HL-60 (cell line): Measurements from ENCODE around the gene SSR2.
A peak's percentile ranks its signal among the peaks of the same experiment; 100 is the strongest.

Experiments
- DNase-seq, 2 experiments: peaks; one replicate each; pipeline ENCODE4 v3.0.0-alpha.2; 2010 to 2020; ENCODE audit warnings: low read depth in 1 of 2, low spot score in 1 of 2
- H3K27ac ChIP-seq: fragments of 250-450 bp; sonication (Bioruptor Pico); replicated peaks from 2 replicates; pipeline ENCODE4 v1.5.1; 2020; ENCODE audit warnings: mild to moderate bottlenecking, moderate library complexity
- H3K27me3 ChIP-seq: fragments of 250-450 bp; sonication (Bioruptor Pico); 2 replicates; pipeline ENCODE4 v1.5.1; 2021; ENCODE audit warnings: mild to moderate bottlenecking, moderate library complexity; ENCODE audit not compliant: insufficient read depth, poor library complexity, severe bottlenecking
- H3K4me3 ChIP-seq: replicated peaks from 2 replicates; pipeline ENCODE4 v1.5.1; 2011; ENCODE audit warnings: mild to moderate bottlenecking, control low read depth, low read length; ENCODE audit not compliant: insufficient read depth
- GABPA ChIP-seq: IDR thresholded peaks from 2 replicates; pipeline ENCODE4 v1.6.1; 2012; ENCODE audit warnings: low read depth
- POLR2AphosphoS5 ChIP-seq: IDR thresholded peaks from 2 replicates; pipeline ENCODE4 v1.6.1; 2012; ENCODE audit warnings: low read depth
- SPI1 ChIP-seq: IDR thresholded peaks from 2 replicates; pipeline ENCODE4 v1.6.1; 2012; ENCODE audit warnings: low read depth, mild to moderate bottlenecking, borderline replicate concordance
- TF ChIP-seq, protein P1 (sequence below): IDR thresholded peaks from one replicate; pipeline ENCODE4 v1.5.1; 2011; ENCODE audit warnings: low read length, control low read depth, inconsistent platforms; ENCODE audit not compliant: insufficient read depth
- TF ChIP-seq, protein P2 (sequence below): IDR thresholded peaks from 2 replicates; pipeline ENCODE4 v1.6.1; 2012; ENCODE audit warnings: low read depth; ENCODE audit not compliant: insufficient replicate concordance

Gene SSR2

DNA sequence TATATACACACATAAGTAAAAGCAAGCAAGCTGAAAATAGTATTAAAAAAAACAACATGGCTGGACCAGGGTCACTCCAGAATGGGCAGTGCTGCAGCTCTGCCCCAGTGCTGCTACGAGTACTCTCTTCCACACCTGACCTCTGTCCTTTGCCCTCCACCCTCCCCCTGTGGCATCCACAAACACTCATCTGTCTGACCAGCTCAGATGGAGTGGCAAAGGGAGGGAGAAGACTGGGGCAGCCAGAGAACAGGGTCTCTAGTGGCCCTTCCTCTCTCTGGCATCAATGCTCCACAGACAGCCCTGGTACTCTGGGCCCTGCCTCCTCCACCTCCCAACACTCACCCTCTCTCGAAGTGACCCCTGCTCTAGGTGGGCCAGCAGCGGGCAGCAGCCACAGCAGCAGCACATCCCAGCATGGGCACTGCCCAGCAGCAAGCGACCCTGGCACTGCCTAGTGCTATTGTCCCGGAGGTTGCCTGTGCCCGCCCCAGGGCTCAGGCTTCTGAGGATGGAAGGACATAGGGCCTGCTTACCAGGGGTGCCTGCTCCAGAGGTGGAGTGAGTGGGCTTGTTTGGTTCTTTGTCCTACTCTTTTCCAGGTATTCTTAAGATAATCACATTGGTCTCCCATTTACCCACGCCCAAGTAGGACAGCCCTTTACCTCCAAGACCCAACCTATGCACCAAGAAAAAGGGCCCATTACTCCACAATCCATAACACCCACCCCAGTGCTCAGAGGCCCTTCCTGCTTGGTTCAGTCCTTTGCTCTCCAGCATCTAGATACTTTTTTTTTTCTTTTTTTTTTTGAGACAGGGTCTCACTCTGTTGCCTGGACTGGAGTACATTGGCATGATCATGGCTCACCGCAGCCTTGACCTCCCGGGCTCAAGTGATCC, 48.6 kb downstream of the SSR2 start:
- Histone ChIP-seq H3K27ac (peak overlapping the region; percentile 76), H3K27me3 (no peaks in the 10 kb centered on the region), H3K4me3 (no peak overlapping the region)
- TF ChIP-seq POLR2AphosphoS5 (0 out of 2 replicates have a peak, but pooled peaks have one; percentile 39), GABPA (no peak), SPI1 (no peak)
- TF ChIP-seq, protein P1, sequence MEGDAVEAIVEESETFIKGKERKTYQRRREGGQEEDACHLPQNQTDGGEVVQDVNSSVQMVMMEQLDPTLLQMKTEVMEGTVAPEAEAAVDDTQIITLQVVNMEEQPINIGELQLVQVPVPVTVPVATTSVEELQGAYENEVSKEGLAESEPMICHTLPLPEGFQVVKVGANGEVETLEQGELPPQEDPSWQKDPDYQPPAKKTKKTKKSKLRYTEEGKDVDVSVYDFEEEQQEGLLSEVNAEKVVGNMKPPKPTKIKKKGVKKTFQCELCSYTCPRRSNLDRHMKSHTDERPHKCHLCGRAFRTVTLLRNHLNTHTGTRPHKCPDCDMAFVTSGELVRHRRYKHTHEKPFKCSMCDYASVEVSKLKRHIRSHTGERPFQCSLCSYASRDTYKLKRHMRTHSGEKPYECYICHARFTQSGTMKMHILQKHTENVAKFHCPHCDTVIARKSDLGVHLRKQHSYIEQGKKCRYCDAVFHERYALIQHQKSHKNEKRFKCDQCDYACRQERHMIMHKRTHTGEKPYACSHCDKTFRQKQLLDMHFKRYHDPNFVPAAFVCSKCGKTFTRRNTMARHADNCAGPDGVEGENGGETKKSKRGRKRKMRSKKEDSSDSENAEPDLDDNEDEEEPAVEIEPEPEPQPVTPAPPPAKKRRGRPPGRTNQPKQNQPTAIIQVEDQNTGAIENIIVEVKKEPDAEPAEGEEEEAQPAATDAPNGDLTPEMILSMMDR, result no peak
- TF ChIP-seq, protein P2, sequence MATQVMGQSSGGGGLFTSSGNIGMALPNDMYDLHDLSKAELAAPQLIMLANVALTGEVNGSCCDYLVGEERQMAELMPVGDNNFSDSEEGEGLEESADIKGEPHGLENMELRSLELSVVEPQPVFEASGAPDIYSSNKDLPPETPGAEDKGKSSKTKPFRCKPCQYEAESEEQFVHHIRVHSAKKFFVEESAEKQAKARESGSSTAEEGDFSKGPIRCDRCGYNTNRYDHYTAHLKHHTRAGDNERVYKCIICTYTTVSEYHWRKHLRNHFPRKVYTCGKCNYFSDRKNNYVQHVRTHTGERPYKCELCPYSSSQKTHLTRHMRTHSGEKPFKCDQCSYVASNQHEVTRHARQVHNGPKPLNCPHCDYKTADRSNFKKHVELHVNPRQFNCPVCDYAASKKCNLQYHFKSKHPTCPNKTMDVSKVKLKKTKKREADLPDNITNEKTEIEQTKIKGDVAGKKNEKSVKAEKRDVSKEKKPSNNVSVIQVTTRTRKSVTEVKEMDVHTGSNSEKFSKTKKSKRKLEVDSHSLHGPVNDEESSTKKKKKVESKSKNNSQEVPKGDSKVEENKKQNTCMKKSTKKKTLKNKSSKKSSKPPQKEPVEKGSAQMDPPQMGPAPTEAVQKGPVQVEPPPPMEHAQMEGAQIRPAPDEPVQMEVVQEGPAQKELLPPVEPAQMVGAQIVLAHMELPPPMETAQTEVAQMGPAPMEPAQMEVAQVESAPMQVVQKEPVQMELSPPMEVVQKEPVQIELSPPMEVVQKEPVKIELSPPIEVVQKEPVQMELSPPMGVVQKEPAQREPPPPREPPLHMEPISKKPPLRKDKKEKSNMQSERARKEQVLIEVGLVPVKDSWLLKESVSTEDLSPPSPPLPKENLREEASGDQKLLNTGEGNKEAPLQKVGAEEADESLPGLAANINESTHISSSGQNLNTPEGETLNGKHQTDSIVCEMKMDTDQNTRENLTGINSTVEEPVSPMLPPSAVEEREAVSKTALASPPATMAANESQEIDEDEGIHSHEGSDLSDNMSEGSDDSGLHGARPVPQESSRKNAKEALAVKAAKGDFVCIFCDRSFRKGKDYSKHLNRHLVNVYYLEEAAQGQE, result no peak
- DNase-seq, result no peak

DNA sequence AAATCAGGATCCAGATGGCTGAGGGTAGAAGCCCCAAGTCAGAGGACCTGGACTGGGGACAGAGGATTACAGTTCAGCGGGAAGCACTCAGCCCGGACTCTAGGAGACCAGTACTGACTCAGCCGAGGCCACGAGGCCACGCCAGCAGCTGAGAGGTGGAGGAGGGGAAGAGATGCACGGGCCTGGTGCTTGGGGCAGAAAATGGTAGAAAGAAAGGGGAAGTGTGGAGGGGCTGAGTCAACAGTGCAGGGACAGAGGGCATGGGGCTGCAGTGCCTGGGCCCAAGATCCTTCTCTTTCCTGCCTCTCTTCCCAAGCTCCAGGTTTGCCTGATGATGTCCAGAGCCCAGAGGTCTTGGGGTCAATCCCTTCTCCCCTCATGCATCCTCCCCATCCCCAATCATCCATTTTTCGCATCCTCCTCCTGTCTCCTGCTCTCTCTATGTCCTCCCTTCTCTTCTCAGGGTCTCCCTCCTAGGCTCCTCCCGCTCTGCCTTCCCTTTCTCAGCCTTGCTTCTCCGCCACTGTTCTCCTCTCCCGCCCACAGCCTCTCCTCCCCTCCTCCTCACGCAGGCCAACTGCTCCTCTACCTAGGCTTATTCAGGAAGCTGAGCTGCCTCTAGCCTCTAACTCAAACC, 50.1 kb downstream of the SSR2 start:
- H3K27ac ChIP-seq, result peak overlapping the region; percentile 76
- TF ChIP-seq POLR2AphosphoS5 (peak; percentile 90), SPI1 (peak; percentile 99), GABPA (no peak)
- TF ChIP-seq, protein P2, result no peak
- TF ChIP-seq, protein P1, result no peak
- peak; percentile 81 to 96 for DNase-seq

DNA sequence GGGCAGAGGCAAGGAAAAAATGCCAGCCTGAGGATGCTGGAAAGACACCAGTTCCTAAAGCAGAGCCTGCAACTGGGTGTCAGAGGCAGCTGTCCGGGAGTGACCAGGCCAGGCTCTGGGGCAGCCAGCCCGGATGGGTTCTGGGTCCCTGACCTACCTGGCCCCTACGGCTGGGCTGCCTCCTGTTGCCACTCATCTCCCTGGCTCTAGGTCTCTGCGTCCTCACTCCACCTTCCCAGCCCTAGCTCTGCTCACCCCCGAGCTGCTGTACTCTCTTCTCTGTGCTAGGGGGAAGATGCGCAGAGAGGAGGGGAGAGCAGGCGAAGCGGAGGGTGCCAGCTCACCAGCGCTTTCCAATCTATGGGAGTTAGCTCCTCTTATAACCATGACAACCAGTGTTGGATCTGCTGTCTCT, 51.4 kb downstream of the SSR2 start:
- DNase-seq, result no peak
- TF ChIP-seq, protein P1, result no peak
- TF ChIP-seq SPI1 (no peak), GABPA (no peak), POLR2AphosphoS5 (no peak)
- TF ChIP-seq, protein P2, result no peak
- H3K4me3 ChIP-seq, result no peak overlapping the region
- peak overlapping the region; percentile 76 for H3K27ac ChIP-seq
- H3K27me3 ChIP-seq, result no peaks in the 10 kb centered on the region

More for the DNA sequence above, 50.1 kb downstream of the SSR2 start:
- no peak overlapping the region for H3K4me3 ChIP-seq
- H3K27me3 ChIP-seq, result no peaks in the 10 kb centered on the region
